HK-2 (cell line): ENCODE data around the gene USP2.

Experiments used
- DNase-seq: peaks from one replicate; pipeline ENCODE4 v3.0.0-alpha.2; 2018; ENCODE audit not compliant: unreplicated experiment

USP2 gene

GRCh38 chr11:119307219-119307618, 74.3 kb downstream of the USP2 start:
- DNase-seq: no peak

GRCh38 chr11:119306373-119306890, 75.1 kb downstream of the USP2 start:
- DNase-seq: no peak

DNA sequence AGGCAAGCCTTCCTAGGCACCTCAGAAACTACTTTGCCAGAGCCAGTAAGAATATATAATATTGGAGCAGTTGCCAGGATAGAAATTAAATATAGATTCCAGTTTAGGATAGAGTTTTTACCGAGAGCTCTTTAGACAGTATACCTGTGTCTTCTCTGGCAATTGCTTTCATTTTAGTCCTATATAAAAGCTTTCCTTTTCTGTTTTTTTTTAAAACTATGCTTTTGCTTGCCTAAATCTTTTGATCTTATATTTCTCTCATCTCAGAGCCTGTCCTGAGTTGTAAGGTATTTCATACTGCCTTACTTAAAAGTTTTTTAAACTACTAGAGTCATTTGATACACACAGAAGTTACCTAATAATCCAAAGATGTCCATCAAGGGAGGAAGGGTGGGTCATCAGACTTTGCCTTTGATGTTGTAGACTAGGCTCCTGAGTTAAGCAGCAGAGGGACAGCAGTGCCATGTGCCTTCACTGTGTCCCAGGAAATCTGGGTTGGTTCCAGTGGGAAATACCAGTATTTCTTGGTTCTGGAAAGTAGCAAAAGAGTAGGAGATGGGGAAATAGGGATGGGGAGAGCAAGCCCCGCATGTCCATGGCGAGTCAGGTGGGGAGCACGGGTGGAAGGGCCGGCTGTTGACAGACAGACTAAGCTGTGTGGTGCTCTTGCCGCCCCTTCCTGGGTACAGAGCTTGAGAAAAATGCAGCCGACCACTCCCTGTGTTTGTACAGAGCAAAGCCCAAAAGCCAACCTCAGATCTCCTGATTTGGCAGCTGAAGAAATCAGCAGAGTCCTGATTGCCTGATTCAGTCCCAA, 75.7 kb downstream of the USP2 start:
- DNase-seq: no peak
